ENCODE results near the gene TSPAN2. TPM values are rescaled to one million over a fixed set of nuclear protein-coding genes. Genes with fewer than 3 reads are reported as not detected.

The TSPAN2 gene
- total RNA-seq, 4 donors from 2014 or later, result 3.0 to 6.6 (median 4.6) TPM

- DNase-seq, result no peak
- intact Hi-C loops (cut with DNase I), result no loop called here
- Histone ChIP-seq H3K4me1 (no peaks in the 10 kb centered on the region), H3K27ac (no peak overlapping the region), H3K4me3 (replicated peaks in 1 of 3) (no peak overlapping the region), H3K9me3 (no peaks in the 10 kb centered on the region), H3K27me3 (no peaks in the 10 kb centered on the region), H3K36me3 (no peaks in the 10 kb centered on the region)
- 88 to 92% methylated on average over 2 of the region's 2 CpGs for WGBS, 2 donors
- TF ChIP-seq POLR2A (IDR thresholded peaks at IDR 0.05) (no peak), CTCF (IDR thresholded peaks at IDR 0.05) (no peak)
These were observed 83.1 kb downstream of the TSPAN2 start for GRCh38 chr1:115006191-115006590.

Other genes starting within 250 kb of the TSPAN2 start
- gene SYCP1, start 234.6 kb downstream of the TSPAN2 start, total RNA-seq, result under 1 TPM in 1 of 4 donors, not detected in 3; 0.13 TPM
- gene TSHB, start 59.7 kb downstream of the TSPAN2 start, total RNA-seq, result not detected
- 1 to 10 TPM in 3 of 4 donors, not detected in 1; 2.8 to 4.0 (median 3.2) TPM for gene NGF, start 248.7 kb upstream of the TSPAN2 start, total RNA-seq